Astrocyte (in vitro differentiated cells and primary cell): ENCODE data around the gene EGFLAM. TPM values are rescaled to one million over a fixed set of nuclear protein-coding genes. Genes with fewer than 3 reads are reported as not detected.

Experiments
- DNase-seq: peaks from one replicate; pipeline ENCODE4 v3.0.0-alpha.2; 2010; ENCODE audit warnings: low read depth
- FAIRE-seq: peaks from 2 replicates; lab custom pipeline; 2011; peaks lifted over from hg19 to GRCh38; lab: Jason Lieb, UNC
- H2AFZ ChIP-seq: 2 replicates; pipeline ENCODE4 v1.6.0; 2012; ENCODE audit warnings: low read depth, low read length, inconsistent platforms
- H3K27ac ChIP-seq: 2 replicates; pipeline ENCODE4 v1.5.1; 2011; ENCODE audit warnings: low read depth, low read length, inconsistent platforms
- H3K27me3 ChIP-seq: 2 replicates; pipeline ENCODE4 v1.6.0; 2011; ENCODE audit warnings: low read length, inconsistent platforms; ENCODE audit not compliant: insufficient read depth
- H3K36me3 ChIP-seq: 2 replicates; pipeline ENCODE4 v1.5.1; 2011; ENCODE audit warnings: low read length, inconsistent platforms; ENCODE audit not compliant: insufficient read depth
- H3K4me1 ChIP-seq: 2 replicates; pipeline ENCODE4 v1.5.1; 2011; ENCODE audit warnings: low read length, inconsistent platforms; ENCODE audit not compliant: insufficient read depth
- H3K4me2 ChIP-seq: 2 replicates; pipeline ENCODE4 v1.6.0; 2012; ENCODE audit warnings: low read length, inconsistent platforms
- H3K4me3 ChIP-seq: 2 replicates; pipeline ENCODE4 v1.5.1; 2011; ENCODE audit warnings: low read depth, mild to moderate bottlenecking, low read length, inconsistent platforms; ENCODE audit not compliant: insufficient read depth
- H3K79me2 ChIP-seq: 2 replicates; pipeline ENCODE4 v1.6.0; 2012; ENCODE audit warnings: mild to moderate bottlenecking, low read length, inconsistent platforms; ENCODE audit not compliant: insufficient read depth
- H3K9ac ChIP-seq: 2 replicates; pipeline ENCODE4 v1.6.0; 2012; ENCODE audit warnings: mild to moderate bottlenecking, low read length, inconsistent platforms
- H3K9me3 ChIP-seq: 2 replicates; pipeline ENCODE4 v1.5.1; 2012; ENCODE audit warnings: low read depth, mild to moderate bottlenecking, low read length, inconsistent platforms; ENCODE audit not compliant: insufficient read depth
- H4K20me1 ChIP-seq: 2 replicates; pipeline ENCODE4 v1.6.0; 2012; ENCODE audit warnings: low read length, inconsistent platforms; ENCODE audit not compliant: insufficient read depth
- H3K27ac Mint-ChIP-seq: one replicate; pipeline ENCODE4 v1.8.0; 2021; ENCODE audit warnings: mild to moderate bottlenecking, mixed read lengths; ENCODE audit not compliant: unreplicated experiment
- H3K27me3 Mint-ChIP-seq: one replicate; pipeline ENCODE4 v1.8.0; 2021; ENCODE audit warnings: low read depth, mixed read lengths; ENCODE audit not compliant: unreplicated experiment
- H3K36me3 Mint-ChIP-seq: one replicate; pipeline ENCODE4 v1.8.0; 2021; ENCODE audit warnings: low read depth, mixed read lengths; ENCODE audit not compliant: unreplicated experiment
- H3K4me1 Mint-ChIP-seq: one replicate; pipeline ENCODE4 v1.8.0; 2021; ENCODE audit warnings: low read depth, mixed read lengths; ENCODE audit not compliant: unreplicated experiment
- H3K4me3 Mint-ChIP-seq: one replicate; pipeline ENCODE4 v1.8.0; 2021; ENCODE audit warnings: mild to moderate bottlenecking, moderate library complexity, mixed read lengths; ENCODE audit not compliant: unreplicated experiment
- H3K9me3 Mint-ChIP-seq: one replicate; pipeline ENCODE4 v1.8.0; 2021; ENCODE audit warnings: mild to moderate bottlenecking, mixed read lengths; ENCODE audit not compliant: unreplicated experiment
- EZH2 ChIP-seq: IDR thresholded peaks from 2 replicates; pipeline ENCODE4 v1.6.1; 2012; ENCODE audit warnings: mild to moderate bottlenecking, low read length, inconsistent platforms; ENCODE audit not compliant: insufficient read depth
- total RNA-seq: library from RNA; stranded (reverse); gene quantifications from 2 replicates; pipeline ENCODE4 v1.2.1, GENCODE V29; 2021
- TF ChIP-seq, protein P1 (sequence below): IDR thresholded peaks from 2 replicates; pipeline ENCODE4 v1.5.1; 2011; ENCODE audit warnings: low read depth, mild to moderate bottlenecking, inconsistent platforms, low read length, moderate library complexity; ENCODE audit not compliant: insufficient read depth

EGFLAM gene
- total RNA-seq, 1 donor from 2014 or later = 1.0 TPM

GRCh38 chr5:38426490-38426889 is 168.1 kb downstream of the EGFLAM start:
- H3K27ac Mint-ChIP-seq = peak overlapping the region; percentile 88
- FAIRE-seq (no peak), DNase-seq (peak; percentile 28)
- H3K9me3 Mint-ChIP-seq = no peaks in the 10 kb centered on the region
- Histone ChIP-seq H3K4me3 (no peak overlapping the region), H4K20me1 (no peaks in the 10 kb centered on the region), H3K4me1 (peaks cover 17% of the 10 kb centered on the region), H3K27ac (no peak overlapping the region), H3K4me2 (no peak overlapping the region), H2AFZ (peak overlapping the region; percentile 24), H3K79me2 (no peaks in the 10 kb centered on the region), H3K9me3 (no peaks in the 10 kb centered on the region), H3K27me3 (no peaks in the 10 kb centered on the region), H3K36me3 (no peaks in the 10 kb centered on the region), H3K9ac (no peak overlapping the region)
- peaks cover 5% of the 10 kb centered on the region for H3K27me3 Mint-ChIP-seq
- H3K4me1 Mint-ChIP-seq = peaks cover 37% of the 10 kb centered on the region
- H3K4me3 Mint-ChIP-seq = no peak overlapping the region
- no peaks in the 10 kb centered on the region for H3K36me3 Mint-ChIP-seq
- no peak for TF ChIP-seq EZH2
- TF ChIP-seq, protein P1, sequence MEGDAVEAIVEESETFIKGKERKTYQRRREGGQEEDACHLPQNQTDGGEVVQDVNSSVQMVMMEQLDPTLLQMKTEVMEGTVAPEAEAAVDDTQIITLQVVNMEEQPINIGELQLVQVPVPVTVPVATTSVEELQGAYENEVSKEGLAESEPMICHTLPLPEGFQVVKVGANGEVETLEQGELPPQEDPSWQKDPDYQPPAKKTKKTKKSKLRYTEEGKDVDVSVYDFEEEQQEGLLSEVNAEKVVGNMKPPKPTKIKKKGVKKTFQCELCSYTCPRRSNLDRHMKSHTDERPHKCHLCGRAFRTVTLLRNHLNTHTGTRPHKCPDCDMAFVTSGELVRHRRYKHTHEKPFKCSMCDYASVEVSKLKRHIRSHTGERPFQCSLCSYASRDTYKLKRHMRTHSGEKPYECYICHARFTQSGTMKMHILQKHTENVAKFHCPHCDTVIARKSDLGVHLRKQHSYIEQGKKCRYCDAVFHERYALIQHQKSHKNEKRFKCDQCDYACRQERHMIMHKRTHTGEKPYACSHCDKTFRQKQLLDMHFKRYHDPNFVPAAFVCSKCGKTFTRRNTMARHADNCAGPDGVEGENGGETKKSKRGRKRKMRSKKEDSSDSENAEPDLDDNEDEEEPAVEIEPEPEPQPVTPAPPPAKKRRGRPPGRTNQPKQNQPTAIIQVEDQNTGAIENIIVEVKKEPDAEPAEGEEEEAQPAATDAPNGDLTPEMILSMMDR = no peak

- TF ChIP-seq EZH2 = no peak
- TF ChIP-seq, protein P1 = no peak
- FAIRE-seq = no peak
- Mint-ChIP-seq H3K36me3 (no peaks in the 10 kb centered on the region), H3K4me1 (peaks cover 31% of the 10 kb centered on the region), H3K4me3 (no peak overlapping the region), H3K27ac (peak overlapping the region; percentile 88), H3K27me3 (peaks cover 5% of the 10 kb centered on the region), H3K9me3 (no peaks in the 10 kb centered on the region)
- Histone ChIP-seq H3K4me3 (no peak overlapping the region), H3K9ac (no peak overlapping the region), H3K36me3 (no peaks in the 10 kb centered on the region), H3K79me2 (no peaks in the 10 kb centered on the region), H3K4me1 (peaks cover 17% of the 10 kb centered on the region), H2AFZ (no peak overlapping the region), H3K27me3 (no peaks in the 10 kb centered on the region), H3K4me2 (no peak overlapping the region), H3K27ac (no peak overlapping the region), H3K9me3 (no peaks in the 10 kb centered on the region), H4K20me1 (no peaks in the 10 kb centered on the region)
- peak; percentile 30 for DNase-seq
Measured at GRCh38 chr5:38426986-38427950, 168.9 kb downstream of the EGFLAM start.
